GM12878 (cell line): ENCODE measurements around the gene TCF12. TPM values are rescaled to one million over a fixed set of nuclear protein-coding genes. Genes with fewer than 3 reads are reported as not detected.

Experiments used
- ATAC-seq: fragments of 200-7000 bp; cut with Tn5 transposase; 3 replicates; pipeline ENCODE4 v1.9.1; 2020; ENCODE audit warnings: mild to moderate bottlenecking, moderate library complexity
- BruUV-seq: library from RNA; stranded (reverse); fragments of 400-500 nt; replicated peaks from 2 replicates; lab custom pipeline; 2021; lab: Mats Ljungman, UMichigan
- CTCF ChIA-PET: fragments of 300-600 bp; sonication (Branson Sonifier 250); formaldehyde crosslinking; extraction: SDS; loops from one replicate; lab custom pipeline; 2021; ENCODE audit warnings: inconsistent platforms; lab: Yijun Ruan, JAX
- POLR2A ChIA-PET: fragments of 350-600 bp; formaldehyde crosslinking; extraction: SDS; loops from one replicate; lab custom pipeline; 2021; ENCODE audit warnings: inconsistent platforms; lab: Charles Lee
- RAD21 ChIA-PET: fragments of 300-600 bp; sonication (Branson Sonifier 250); formaldehyde crosslinking; loops from one replicate; lab custom pipeline; 2023; ENCODE audit warnings: antibody characterized with exemption; ENCODE audit not compliant: unreplicated experiment; lab: Charles Lee
- SMC1A ChIA-PET: fragments of 300-600 bp; sonication (Branson Sonifier 250); formaldehyde crosslinking; loops from one replicate; lab custom pipeline; 2023; ENCODE audit not compliant: unreplicated experiment, uncharacterized antibody; lab: Charles Lee
- DNase-seq: peaks from one replicate; pipeline ENCODE4 v3.0.0-alpha.2; 2011; ENCODE audit warnings: low read depth, low spot score
- FAIRE-seq: peaks from 3 replicates; lab custom pipeline; 2011; peaks lifted over from hg19 to GRCh38; lab: Jason Lieb, UNC
- H2AFZ ChIP-seq: 2 replicates; pipeline ENCODE4 v1.6.0; 2011; ENCODE audit warnings: low read depth, low read length, control low read depth; ENCODE audit not compliant: control insufficient read depth
- H3K27ac ChIP-seq: 2 replicates; pipeline ENCODE4 v1.5.1; 2011; ENCODE audit warnings: control low read depth; ENCODE audit not compliant: control insufficient read depth, insufficient read depth
- H3K27me3 ChIP-seq, 2 experiments: replicated peaks in 1 of 2; 2 replicates each; pipeline versions ENCODE4 v1.6.0 to v1.6.1; 2011; ENCODE audit warnings: low read length in 1 of 2; ENCODE audit not compliant: control insufficient read depth in 2 of 2, insufficient read depth in 2 of 2
- H3K36me3 ChIP-seq, 2 experiments: 2 replicates each; pipeline ENCODE4 v1.5.1; 2011; ENCODE audit warnings: low read length in 1 of 2; ENCODE audit not compliant: control insufficient read depth in 2 of 2, insufficient read depth in 2 of 2
- H3K4me1 ChIP-seq: 2 replicates; pipeline ENCODE4 v1.6.1; 2011; ENCODE audit warnings: mild to moderate bottlenecking, low read length, moderate library complexity, mixed read lengths; ENCODE audit not compliant: control insufficient read depth, insufficient read depth
- H3K4me2 ChIP-seq: 2 replicates; pipeline ENCODE4 v1.6.0; 2011; ENCODE audit warnings: control low read depth; ENCODE audit not compliant: control insufficient read depth, insufficient read depth
- H3K4me3 ChIP-seq: fragments of 200-600 bp; sonication (generic); 2 replicates; pipeline ENCODE4 v1.5.1; 2016
- H3K79me2 ChIP-seq: 2 replicates; pipeline ENCODE4 v1.6.0; 2011; ENCODE audit warnings: low read length; ENCODE audit not compliant: control insufficient read depth, insufficient read depth
- H3K9ac ChIP-seq: 2 replicates; pipeline ENCODE4 v1.8.0; 2011; ENCODE audit warnings: low read length, control low read depth, mixed read lengths; ENCODE audit not compliant: control insufficient read depth, insufficient read depth
- H3K9me3 ChIP-seq: replicated peaks from 3 replicates; pipeline ENCODE4 v1.5.1; 2011; ENCODE audit warnings: mild to moderate bottlenecking, low read length; ENCODE audit not compliant: control insufficient read depth, insufficient read depth
- H4K20me1 ChIP-seq: 2 replicates; pipeline ENCODE4 v1.6.0; 2011; ENCODE audit not compliant: control insufficient read depth, insufficient read depth
- BRCA1 ChIP-seq: IDR thresholded peaks from 2 replicates; pipeline ENCODE4 v1.6.1; 2011; ENCODE audit warnings: low read depth, low read length, improper control_type of control experiment
- PRDM15 ChIP-seq: fragments of 450-650 bp; formaldehyde crosslinking; IDR thresholded peaks from 2 replicates; pipeline ENCODE4 v1.4.0; 2020; ENCODE audit warnings: mild to moderate bottlenecking, moderate library complexity
- SREBF1 ChIP-seq: IDR thresholded peaks from 2 replicates; pipeline ENCODE4 v1.6.1; 2012; ENCODE audit warnings: mild to moderate bottlenecking, low read length
- WGBS: methylation state at CpG from one replicate; pipeline ENCODE4 v1.1.6; 2016; ENCODE audit warnings: low lambda C conversion rate; ENCODE audit not compliant: insufficient replicate concordance, insufficient coverage; ENCODE audit errors: missing lambda C conversion rate; 5-methylcytosine and 5-hydroxymethylcytosine counted together
- in situ Hi-C: fragments of 300-500 bp; cut with MboI; formaldehyde crosslinking; loops from 9 replicates; pipeline ENCODE4 v1.14.3; 2018; ENCODE audit warnings: mixed read lengths
- intact Hi-C: fragments of 100-400 bp; cut with micrococcal nuclease; formaldehyde crosslinking; loops from one replicate; pipeline ENCODE4 v1.14.2; 2022; ENCODE audit not compliant: unreplicated experiment
- polyA plus RNA-seq, 11 experiments: library from polyadenylated mRNA; depleted of rRNA in 4 of 11; unstranded in 6 of 11; stranded (reverse) in 5 of 11; fragments of >200 nt; fragmentation: Nextera tagmentation in 4 of 11; fragmentation: Illumina TruSeq in 1 of 11; extraction: Ambion mirVana in 4 of 11; extraction: Trizol in 1 of 11; gene quantifications; 1 replicate in 1 of 11; 2 replicates in 10 of 11; pipeline versions ENCODE4 v1.2.1 to v1.2.3, GENCODE V29; 2011 to 2016; ENCODE audit warnings: inconsistent platforms in 2 of 11, missing spikeins in 2 of 11, low read depth in 1 of 11
- total RNA-seq, 4 experiments: library from RNA; depleted of rRNA in 3 of 4; stranded (reverse); fragments of >200 nt in 3 of 4; fragmentation: Illumina TruSeq in 1 of 4; extraction: Trizol in 1 of 4; gene quantifications; 2 replicates each; pipeline versions ENCODE4 v1.2.1 to v1.2.3, GENCODE V29; 2013 to 2021
- TF ChIP-seq, protein P1 (sequence below): IDR thresholded peaks from 2 replicates; pipeline ENCODE4 v1.6.1; 2012; ENCODE audit warnings: low read depth, low read length, improper control_type of control experiment

The TCF12 gene
- total and polyA plus RNA-seq, 10 of the 15 experiments (the other 5 are each of a cell fraction or from before 2014, with no cell fraction given): 8.2 to 70.9 (median 49.5) TPM

- Histone ChIP-seq H3K9ac (no peak overlapping the region), H3K4me2 (no peak overlapping the region), H4K20me1 (no peaks in the 10 kb centered on the region), H2AFZ (no peak overlapping the region), H3K27ac (no peak overlapping the region), H3K4me1 (peaks cover 6% of the 10 kb centered on the region; the same call in 1 of the 2 replicates), H3K27me3 (no peaks in the 10 kb centered on the region), H3K4me3 (no peak overlapping the region), H3K79me2 (peaks cover 4% of the 10 kb centered on the region), H3K9me3 (no peaks in the 10 kb centered on the region; the same call in 2 of the 3 replicates)
- no peak for ATAC-seq
- 98% methylated on average over 4 of the region's 4 CpGs for WGBS
- intact Hi-C loops (no loop called here), in situ Hi-C loops (no loop called here)
- POLR2A ChIA-PET: no interaction called here
- no peak for FAIRE-seq
- no TSS peak for BruUV-seq
- RAD21 ChIA-PET: no interaction called here
- SMC1A ChIA-PET: no interaction called here
- CTCF ChIA-PET: interaction anchor here (0.9 kb wide), 1 partner anchor 9 kb away, joined by 4 read pairs; no protein-coding TSS in a partner anchor
- no peak for DNase-seq
- TF ChIP-seq PRDM15 (CRISPR knock-in tag): no peak
- TF ChIP-seq, protein P1, sequence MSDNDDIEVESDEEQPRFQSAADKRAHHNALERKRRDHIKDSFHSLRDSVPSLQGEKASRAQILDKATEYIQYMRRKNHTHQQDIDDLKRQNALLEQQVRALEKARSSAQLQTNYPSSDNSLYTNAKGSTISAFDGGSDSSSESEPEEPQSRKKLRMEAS: no peak
- TF ChIP-seq SREBF1: no peak
- no peak for TF ChIP-seq BRCA1
- TF ChIP-seq, all 136 proteins: peak for 0
- H3K36me3 ChIP-seq: no peaks in the 10 kb centered on the region
These were observed 168.5 kb downstream of the TCF12 start for GRCh38 chr15:57086857-57087427.
